ENCODE data around the gene ACTR5. TPM values are rescaled to one million over a fixed set of nuclear protein-coding genes. Genes with fewer than 3 reads are reported as not detected.

ACTR5 gene
- total RNA-seq, 1 donor from 2014 or later: 7.3 TPM

DNA sequence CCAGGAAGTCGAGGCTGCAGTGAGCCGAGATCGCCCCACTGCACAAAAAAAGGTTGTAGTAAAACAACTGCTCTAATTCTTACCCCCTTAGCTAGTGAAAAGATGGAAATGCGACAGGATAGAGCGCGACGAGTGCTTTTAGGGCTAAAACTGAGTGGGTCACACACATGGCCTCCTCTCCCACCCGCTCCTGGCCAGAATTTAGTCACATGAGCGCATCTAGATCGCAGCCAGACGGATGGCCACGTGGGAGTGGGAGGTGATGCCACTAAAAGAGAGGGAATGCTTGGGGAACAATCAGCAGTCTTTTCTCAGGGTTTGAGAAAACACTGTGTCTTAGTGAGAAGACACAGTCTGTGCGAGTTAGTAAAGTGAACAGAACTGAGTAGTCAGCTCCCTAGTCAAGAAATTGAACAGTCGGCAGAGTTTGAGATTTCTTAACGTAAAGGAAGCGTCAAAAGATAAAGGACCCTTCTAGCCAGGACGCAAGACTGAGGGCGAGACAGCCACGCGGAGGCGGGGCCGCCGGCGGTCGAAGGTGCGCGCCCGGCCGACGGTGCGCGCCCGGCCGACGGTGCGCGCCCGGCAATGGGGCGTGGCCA is 664 bp upstream of the ACTR5 start:
- peak overlapping the region; percentile 87 for H3K27ac ChIP-seq (ENCODE audit: low read depth, low read length)

DNA sequence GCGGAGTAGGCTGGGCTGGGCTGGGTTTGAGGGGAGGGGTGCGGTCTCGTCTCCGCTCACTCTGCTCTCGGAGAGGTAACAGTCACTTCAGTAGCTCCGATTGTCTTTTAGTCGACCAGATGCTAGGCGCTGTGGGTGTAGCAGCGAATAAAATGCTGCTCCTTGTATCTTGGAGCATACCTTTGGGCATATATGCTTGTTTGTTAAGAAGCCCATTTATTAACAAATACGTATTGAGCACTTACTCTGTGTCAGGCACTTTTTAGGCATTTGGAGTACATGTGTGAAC is 545 bp downstream of the ACTR5 start:
- peaks cover 3 to 11% (median 4%) of the 10 kb centered on the region in 3 donors for H3K36me3 ChIP-seq (ENCODE audit: control insufficient read depth in 3 of 3, insufficient read depth in 3 of 3, low read length in 3 of 3)
- H3K4me3 ChIP-seq (ENCODE audit: low read length in 3 of 3): peak overlapping the region; percentile 82 to 95 (median 94)
- peaks cover 12 to 21% (median 17%) of the 10 kb centered on the region in 3 donors for H3K4me1 ChIP-seq (ENCODE audit: control insufficient read depth in 3 of 3, insufficient read depth in 3 of 3, low read length in 3 of 3)
- H3K27ac ChIP-seq (ENCODE audit: low read depth, low read length): peak overlapping the region; percentile 87
- peaks cover 0 to 2% (median 0%) of the 10 kb centered on the region in 3 donors for H3K27me3 ChIP-seq (ENCODE audit: control insufficient read depth in 3 of 3, insufficient read depth in 3 of 3, low read length in 3 of 3)
- H3K9ac ChIP-seq (ENCODE audit: low read depth in 1 of 3, low read length in 3 of 3): peak overlapping the region; percentile 88 to 94 (median 91)
- no peaks in the 10 kb centered on the region for H3K9me3 ChIP-seq (ENCODE audit: control insufficient read depth in 3 of 3, low read length in 3 of 3)

More for the DNA sequence above, 664 bp upstream of the ACTR5 start:
- peak overlapping the region; percentile 60 to 95 (median 77) for H3K4me3 ChIP-seq (ENCODE audit: low read length in 3 of 3)
- peaks cover 12 to 21% (median 17%) of the 10 kb centered on the region in 3 donors for H3K4me1 ChIP-seq (ENCODE audit: control insufficient read depth in 3 of 3, insufficient read depth in 3 of 3, low read length in 3 of 3)
- no peaks in the 10 kb centered on the region for H3K9me3 ChIP-seq (ENCODE audit: control insufficient read depth in 3 of 3, low read length in 3 of 3)
- peaks cover 3 to 9% (median 4%) of the 10 kb centered on the region in 3 donors for H3K36me3 ChIP-seq (ENCODE audit: control insufficient read depth in 3 of 3, insufficient read depth in 3 of 3, low read length in 3 of 3)
- peak overlapping the region; percentile 10 to 91 (median 74) for H3K9ac ChIP-seq (ENCODE audit: low read depth in 1 of 3, low read length in 3 of 3)
- H3K27me3 ChIP-seq (ENCODE audit: control insufficient read depth in 3 of 3, insufficient read depth in 3 of 3, low read length in 3 of 3): peaks cover 0 to 9% (median 2%) of the 10 kb centered on the region in 3 donors

DNA sequence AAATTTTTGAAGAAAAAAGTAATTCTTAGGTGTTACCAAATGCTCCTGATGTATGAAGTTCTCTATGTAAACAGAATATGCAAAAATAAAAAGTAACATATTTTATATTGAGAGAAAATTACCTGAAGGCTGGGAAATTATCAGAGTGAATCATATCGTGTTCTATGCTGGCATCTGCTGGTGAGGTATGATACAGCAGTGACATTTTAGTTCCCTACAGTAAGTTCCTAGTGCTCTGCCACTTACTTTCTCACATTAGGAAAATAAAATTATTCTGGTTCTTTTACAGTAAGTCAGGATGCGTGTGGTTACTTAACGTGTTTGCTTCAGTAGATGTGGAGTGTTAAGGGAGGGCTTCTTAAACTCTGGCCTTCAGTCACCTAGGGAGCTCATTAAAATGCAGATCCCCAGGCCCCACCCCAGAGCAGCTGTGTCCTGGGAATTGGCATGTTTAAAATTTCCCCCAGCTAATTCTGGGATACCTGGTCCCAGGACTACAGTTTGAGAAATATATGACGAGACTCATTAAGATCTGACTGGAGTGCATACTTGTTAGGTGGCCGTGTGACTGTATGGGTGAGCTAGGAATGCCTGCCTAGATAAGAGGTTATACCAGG is 3.2 kb downstream of the ACTR5 start:
- H3K36me3 ChIP-seq (ENCODE audit: control insufficient read depth in 3 of 3, insufficient read depth in 3 of 3, low read length in 3 of 3): peaks cover 21 to 32% (median 25%) of the 10 kb centered on the region in 3 donors
- no peaks in the 10 kb centered on the region for H3K9me3 ChIP-seq (ENCODE audit: control insufficient read depth in 3 of 3, low read length in 3 of 3)

DNA sequence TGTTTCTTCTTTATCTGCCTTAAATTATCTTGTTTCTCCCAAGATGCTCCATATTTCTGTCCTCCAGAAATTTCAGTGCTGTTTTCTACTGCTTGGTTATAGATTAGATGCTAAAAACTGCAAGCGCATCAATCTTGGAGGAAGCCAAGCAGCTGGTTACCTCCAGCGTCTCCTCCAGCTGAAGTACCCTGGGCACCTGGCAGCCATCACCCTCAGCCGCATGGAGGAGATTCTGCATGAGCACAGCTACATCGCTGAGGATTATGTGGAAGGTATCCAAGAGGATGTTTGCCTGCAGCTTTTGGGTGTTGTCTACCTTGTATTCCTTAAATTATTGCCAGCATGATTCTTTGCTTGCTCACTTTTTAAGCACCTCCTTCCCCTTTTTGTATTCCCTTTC is 3.8 kb downstream of the ACTR5 start:
- H3K4me1 ChIP-seq (ENCODE audit: control insufficient read depth in 3 of 3, insufficient read depth in 3 of 3, low read length in 3 of 3): peaks cover 12 to 21% (median 17%) of the 10 kb centered on the region in 3 donors
- H3K36me3 ChIP-seq (ENCODE audit: control insufficient read depth in 3 of 3, insufficient read depth in 3 of 3, low read length in 3 of 3): peaks cover 24 to 35% (median 28%) of the 10 kb centered on the region in 3 donors
- no peak overlapping the region for H3K9ac ChIP-seq (ENCODE audit: low read depth in 1 of 3, low read length in 3 of 3)
- no peak overlapping the region for H3K27ac ChIP-seq (ENCODE audit: low read depth, low read length)
- H3K4me3 ChIP-seq (ENCODE audit: low read length in 3 of 3): no peak overlapping the region
- no peaks in the 10 kb centered on the region for H3K9me3 ChIP-seq (ENCODE audit: control insufficient read depth in 3 of 3, low read length in 3 of 3)
- no peaks in the 10 kb centered on the region for H3K27me3 ChIP-seq (ENCODE audit: control insufficient read depth in 3 of 3, insufficient read depth in 3 of 3, low read length in 3 of 3)

More for the DNA sequence above, 3.2 kb downstream of the ACTR5 start:
- H3K4me3 ChIP-seq (ENCODE audit: low read length in 3 of 3): no peak overlapping the region
- no peak overlapping the region for H3K9ac ChIP-seq (ENCODE audit: low read depth in 1 of 3, low read length in 3 of 3)
- peaks cover 12 to 21% (median 17%) of the 10 kb centered on the region in 3 donors for H3K4me1 ChIP-seq (ENCODE audit: control insufficient read depth in 3 of 3, insufficient read depth in 3 of 3, low read length in 3 of 3)
- no peaks in the 10 kb centered on the region for H3K27me3 ChIP-seq (ENCODE audit: control insufficient read depth in 3 of 3, insufficient read depth in 3 of 3, low read length in 3 of 3)
- no peak overlapping the region for H3K27ac ChIP-seq (ENCODE audit: low read depth, low read length)

DNA sequence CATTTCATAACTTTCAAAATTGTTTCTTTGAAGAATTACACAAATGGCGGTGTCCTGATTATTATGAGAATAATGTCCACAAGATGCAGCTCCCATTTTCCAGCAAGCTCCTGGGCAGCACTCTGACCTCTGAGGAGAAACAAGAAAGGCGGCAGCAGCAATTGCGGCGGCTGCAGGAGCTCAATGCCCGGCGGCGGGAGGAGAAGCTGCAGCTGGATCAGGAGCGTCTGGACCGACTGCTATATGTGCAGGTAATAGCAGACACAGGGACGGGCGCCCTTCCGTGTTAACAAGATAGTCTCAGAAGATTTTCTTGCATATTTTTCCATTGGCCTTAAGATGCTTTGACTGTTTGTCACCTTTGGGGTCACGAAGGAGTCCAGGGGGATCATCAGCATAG is 6.7 kb downstream of the ACTR5 start:
- Histone ChIP-seq H3K27ac (ENCODE audit: low read depth, low read length) (no peak overlapping the region), H3K4me1 (ENCODE audit: control insufficient read depth in 3 of 3, insufficient read depth in 3 of 3, low read length in 3 of 3) (peaks cover 0 to 2% (median 0%) of the 10 kb centered on the region in 3 donors), H3K4me3 (ENCODE audit: low read length in 3 of 3) (no peak overlapping the region), H3K27me3 (ENCODE audit: control insufficient read depth in 3 of 3, insufficient read depth in 3 of 3, low read length in 3 of 3) (no peaks in the 10 kb centered on the region), H3K36me3 (ENCODE audit: control insufficient read depth in 3 of 3, insufficient read depth in 3 of 3, low read length in 3 of 3) (peaks cover 34 to 49% (median 40%) of the 10 kb centered on the region in 3 donors), H3K9me3 (ENCODE audit: control insufficient read depth in 3 of 3, low read length in 3 of 3) (no peaks in the 10 kb centered on the region), H3K9ac (ENCODE audit: low read depth in 1 of 3, low read length in 3 of 3) (no peak overlapping the region)

DNA sequence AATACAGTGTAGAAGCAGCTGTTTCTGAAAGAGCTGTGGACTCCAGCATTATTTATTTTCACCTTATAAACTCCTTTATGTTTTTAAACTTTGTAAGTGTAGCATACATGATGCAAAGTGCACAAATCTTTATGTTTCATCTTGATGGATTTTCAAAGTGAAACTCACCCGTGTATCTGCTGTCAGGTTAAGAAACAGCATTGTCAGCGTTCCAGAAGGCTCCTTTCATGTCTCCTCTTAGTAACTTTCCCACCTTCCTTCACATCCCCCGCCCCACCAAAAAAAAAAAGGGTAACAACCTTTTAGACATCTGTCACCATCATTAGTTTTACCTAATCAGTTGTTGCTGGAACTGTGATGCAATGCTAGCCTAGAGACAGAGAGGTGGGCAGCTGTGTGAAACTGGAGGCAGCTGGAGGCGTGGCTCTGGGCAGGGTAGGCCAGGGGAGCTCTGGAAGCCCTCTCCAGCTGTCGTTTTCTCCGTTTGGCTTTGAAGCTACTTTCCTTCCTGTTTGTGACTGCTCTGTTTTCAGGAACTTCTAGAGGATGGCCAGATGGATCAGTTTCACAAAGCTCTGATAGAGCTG is 7.2 kb downstream of the ACTR5 start:
- no peaks in the 10 kb centered on the region for H3K27me3 ChIP-seq (ENCODE audit: control insufficient read depth in 3 of 3, insufficient read depth in 3 of 3, low read length in 3 of 3)
- H3K9ac ChIP-seq (ENCODE audit: low read depth in 1 of 3, low read length in 3 of 3): no peak overlapping the region
- no peaks in the 10 kb centered on the region for H3K9me3 ChIP-seq (ENCODE audit: control insufficient read depth in 3 of 3, low read length in 3 of 3)
- peaks cover 38 to 53% (median 44%) of the 10 kb centered on the region in 3 donors for H3K36me3 ChIP-seq (ENCODE audit: control insufficient read depth in 3 of 3, insufficient read depth in 3 of 3, low read length in 3 of 3)
- no peaks in the 10 kb centered on the region for H3K4me1 ChIP-seq (ENCODE audit: control insufficient read depth in 3 of 3, insufficient read depth in 3 of 3, low read length in 3 of 3)
- H3K27ac ChIP-seq (ENCODE audit: low read depth, low read length): no peak overlapping the region
- H3K4me3 ChIP-seq (ENCODE audit: low read length in 3 of 3): no peak overlapping the region

DNA sequence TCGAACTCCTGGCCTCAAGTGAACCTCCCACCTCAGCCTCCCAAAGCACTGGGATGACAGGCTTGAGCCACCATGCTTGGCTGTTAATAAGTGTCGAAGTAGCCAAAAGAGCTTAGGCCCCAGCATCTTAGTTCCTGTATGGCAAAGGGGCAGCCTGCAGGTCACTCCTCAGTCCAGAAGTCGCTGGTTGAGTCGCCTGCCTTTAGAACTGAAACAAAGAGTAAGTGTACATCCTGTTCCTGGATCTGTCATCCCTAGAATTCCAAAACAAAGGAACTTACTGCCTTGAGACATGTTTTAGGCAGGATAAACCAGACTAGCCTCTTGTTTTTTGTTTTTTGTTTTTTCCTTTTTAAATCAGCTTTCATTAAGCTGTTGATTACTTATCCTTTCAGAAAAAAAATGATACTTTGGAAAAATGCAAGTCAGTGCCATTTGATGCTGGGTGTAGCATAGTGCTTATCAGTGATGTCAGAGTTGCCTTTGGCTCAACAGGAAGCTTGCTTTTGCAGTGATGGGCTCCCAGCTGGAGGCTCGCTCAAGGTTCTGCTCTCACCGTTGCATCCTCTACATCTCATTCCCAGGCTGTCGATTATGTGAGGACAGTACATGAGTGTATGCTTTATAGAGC is 9.0 kb downstream of the ACTR5 start:
- H3K9ac ChIP-seq (ENCODE audit: low read depth in 1 of 3, low read length in 3 of 3): no peak overlapping the region
- no peaks in the 10 kb centered on the region for H3K9me3 ChIP-seq (ENCODE audit: control insufficient read depth in 3 of 3, low read length in 3 of 3)
- no peak overlapping the region for H3K27ac ChIP-seq (ENCODE audit: low read depth, low read length)
- no peaks in the 10 kb centered on the region for H3K4me1 ChIP-seq (ENCODE audit: control insufficient read depth in 3 of 3, insufficient read depth in 3 of 3, low read length in 3 of 3)
- no peaks in the 10 kb centered on the region for H3K27me3 ChIP-seq (ENCODE audit: control insufficient read depth in 3 of 3, insufficient read depth in 3 of 3, low read length in 3 of 3)
- peaks cover 47 to 63% (median 48%) of the 10 kb centered on the region in 3 donors for H3K36me3 ChIP-seq (ENCODE audit: control insufficient read depth in 3 of 3, insufficient read depth in 3 of 3, low read length in 3 of 3)
- H3K4me3 ChIP-seq (ENCODE audit: low read length in 3 of 3): no peak overlapping the region

DNA sequence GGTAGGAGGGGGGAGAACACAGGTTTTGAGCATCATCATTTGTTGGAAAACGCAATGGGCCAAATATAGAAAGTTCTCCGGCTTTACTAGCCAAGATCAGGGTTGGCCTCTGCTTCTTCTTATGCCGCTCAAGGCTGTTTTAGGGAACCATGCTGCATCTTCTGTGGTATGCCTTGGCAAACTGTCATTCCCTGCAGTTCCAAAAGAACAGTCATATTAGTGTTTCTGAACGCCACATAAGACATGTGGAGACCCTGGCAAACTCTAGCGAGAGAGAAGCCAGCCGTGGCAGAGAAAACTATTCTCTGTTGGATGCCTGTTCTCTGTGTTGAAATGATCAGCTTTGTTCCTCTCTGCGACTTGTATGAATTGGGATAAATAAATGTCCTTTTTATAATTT is 10.8 kb downstream of the ACTR5 start:
- H3K9me3 ChIP-seq (ENCODE audit: control insufficient read depth in 3 of 3, low read length in 3 of 3): no peaks in the 10 kb centered on the region
- H3K4me1 ChIP-seq (ENCODE audit: control insufficient read depth in 3 of 3, insufficient read depth in 3 of 3, low read length in 3 of 3): no peaks in the 10 kb centered on the region
- H3K27ac ChIP-seq (ENCODE audit: low read depth, low read length): no peak overlapping the region
- H3K36me3 ChIP-seq (ENCODE audit: control insufficient read depth in 3 of 3, insufficient read depth in 3 of 3, low read length in 3 of 3): peaks cover 62 to 71% (median 62%) of the 10 kb centered on the region in 3 donors
- no peaks in the 10 kb centered on the region for H3K27me3 ChIP-seq (ENCODE audit: control insufficient read depth in 3 of 3, insufficient read depth in 3 of 3, low read length in 3 of 3)
- H3K4me3 ChIP-seq (ENCODE audit: low read length in 3 of 3): no peak overlapping the region
- H3K9ac ChIP-seq (ENCODE audit: low read depth in 1 of 3, low read length in 3 of 3): no peak overlapping the region

DNA sequence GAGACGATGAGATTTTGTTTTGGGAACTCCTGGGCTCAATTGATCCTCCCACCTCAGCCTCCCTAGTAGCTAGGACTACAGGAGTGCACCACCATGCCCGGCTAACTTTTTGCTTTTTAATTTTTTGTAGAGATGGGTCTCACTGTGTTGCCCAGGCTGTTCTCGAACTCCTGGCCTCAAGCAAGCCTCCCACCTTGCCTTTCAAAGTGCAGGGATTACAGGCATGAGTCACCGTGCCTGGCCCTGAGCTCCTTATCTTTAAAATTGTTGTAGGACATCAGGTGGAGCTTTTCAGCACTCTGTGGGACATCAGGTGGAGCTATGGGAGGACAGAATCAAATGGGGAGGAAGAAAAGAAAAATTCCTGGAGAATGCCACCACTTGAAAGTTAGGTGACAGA is 12.7 kb downstream of the ACTR5 start:
- no peaks in the 10 kb centered on the region for H3K4me1 ChIP-seq (ENCODE audit: control insufficient read depth in 3 of 3, insufficient read depth in 3 of 3, low read length in 3 of 3)
- no peak overlapping the region for H3K27ac ChIP-seq (ENCODE audit: low read depth, low read length)
- no peaks in the 10 kb centered on the region for H3K9me3 ChIP-seq (ENCODE audit: control insufficient read depth in 3 of 3, low read length in 3 of 3)
- no peaks in the 10 kb centered on the region for H3K27me3 ChIP-seq (ENCODE audit: control insufficient read depth in 3 of 3, insufficient read depth in 3 of 3, low read length in 3 of 3)
- H3K4me3 ChIP-seq (ENCODE audit: low read length in 3 of 3): no peak overlapping the region
- H3K36me3 ChIP-seq (ENCODE audit: control insufficient read depth in 3 of 3, insufficient read depth in 3 of 3, low read length in 3 of 3): peaks cover 59 to 68% (median 65%) of the 10 kb centered on the region in 3 donors
- no peak overlapping the region for H3K9ac ChIP-seq (ENCODE audit: low read depth in 1 of 3, low read length in 3 of 3)

DNA sequence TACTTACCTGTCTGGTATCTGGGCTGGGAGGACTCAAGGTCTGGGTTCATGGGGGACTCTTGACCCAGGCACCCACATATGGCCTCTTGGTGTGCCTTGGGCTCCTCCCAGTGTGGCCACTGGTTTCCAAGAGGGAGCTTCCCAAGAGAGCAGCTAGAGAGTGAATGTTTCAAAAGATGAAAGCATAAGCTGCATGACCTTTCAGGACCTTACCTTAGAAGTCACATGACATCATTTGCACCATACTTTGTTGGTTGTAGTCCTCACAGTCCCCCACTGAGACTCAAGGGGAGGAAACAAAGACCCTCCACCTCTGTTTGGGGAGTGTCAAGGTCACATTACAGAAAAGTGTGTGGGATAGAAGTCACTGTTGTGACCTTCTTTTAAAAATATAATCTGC is 13.9 kb downstream of the ACTR5 start:
- H3K4me3 ChIP-seq (ENCODE audit: low read length in 3 of 3): no peak overlapping the region
- H3K27ac ChIP-seq (ENCODE audit: low read depth, low read length): no peak overlapping the region
- H3K4me1 ChIP-seq (ENCODE audit: control insufficient read depth in 3 of 3, insufficient read depth in 3 of 3, low read length in 3 of 3): no peaks in the 10 kb centered on the region
- H3K9me3 ChIP-seq (ENCODE audit: control insufficient read depth in 3 of 3, low read length in 3 of 3): no peaks in the 10 kb centered on the region
- H3K36me3 ChIP-seq (ENCODE audit: control insufficient read depth in 3 of 3, insufficient read depth in 3 of 3, low read length in 3 of 3): peaks cover 54 to 67% (median 66%) of the 10 kb centered on the region in 3 donors
- no peak overlapping the region for H3K9ac ChIP-seq (ENCODE audit: low read depth in 1 of 3, low read length in 3 of 3)
- no peaks in the 10 kb centered on the region for H3K27me3 ChIP-seq (ENCODE audit: control insufficient read depth in 3 of 3, insufficient read depth in 3 of 3, low read length in 3 of 3)
